Hematopoietic multipotent progenitor cell treated with erythropoietin and hydrocortisone succinate and interleukin-3 and kit ligand, for 8 days (in vitro differentiated cells): ENCODE measurements around the gene SYNPO.

Source experiments
- DNase-seq: peaks from one replicate; pipeline ENCODE4 v3.0.0-alpha.2; 2015

The SYNPO gene

DNA sequence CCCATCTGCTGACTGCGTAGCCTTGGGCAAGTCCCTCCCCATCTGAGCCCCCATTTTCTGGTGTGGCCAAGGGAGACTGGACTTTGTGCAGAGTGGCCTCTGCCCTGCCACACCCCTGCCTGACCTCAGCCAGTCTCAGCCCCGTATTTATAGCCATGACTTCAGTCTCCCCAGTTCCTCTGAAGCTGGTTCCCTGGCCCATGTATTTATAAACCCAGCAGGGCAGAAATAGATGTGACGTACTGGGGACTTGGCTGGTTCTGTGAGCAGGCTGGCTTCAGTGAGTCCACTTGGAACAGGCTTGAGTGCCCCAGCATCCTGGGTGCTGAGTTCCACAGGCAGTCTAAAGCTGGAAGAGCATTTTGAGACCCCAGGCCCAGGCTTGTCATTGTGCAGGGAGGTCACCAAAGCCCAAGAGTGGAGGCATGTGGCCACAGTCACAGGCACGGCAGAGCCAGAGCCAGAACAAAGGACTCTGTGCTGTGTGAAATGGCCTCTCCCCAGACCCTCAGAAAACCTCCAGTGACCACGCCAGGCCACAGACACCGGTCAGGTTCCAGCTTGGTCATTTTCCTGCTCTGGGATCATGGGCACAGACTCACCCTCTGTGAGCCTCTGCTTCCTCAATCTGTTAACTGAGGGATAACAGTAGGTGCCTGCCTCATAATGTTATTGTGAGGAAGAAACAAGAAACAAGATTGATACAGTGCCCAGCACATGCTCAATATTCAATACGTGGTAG, 30.4 kb upstream of the SYNPO start:
- DNase-seq: no peak

GRCh38 chr5:150611026-150611425, 29.4 kb upstream of the SYNPO start:
- DNase-seq: no peak

- no peak for DNase-seq
These were observed 28.1 kb upstream of the SYNPO start for GRCh38 chr5:150612405-150612804.

DNA sequence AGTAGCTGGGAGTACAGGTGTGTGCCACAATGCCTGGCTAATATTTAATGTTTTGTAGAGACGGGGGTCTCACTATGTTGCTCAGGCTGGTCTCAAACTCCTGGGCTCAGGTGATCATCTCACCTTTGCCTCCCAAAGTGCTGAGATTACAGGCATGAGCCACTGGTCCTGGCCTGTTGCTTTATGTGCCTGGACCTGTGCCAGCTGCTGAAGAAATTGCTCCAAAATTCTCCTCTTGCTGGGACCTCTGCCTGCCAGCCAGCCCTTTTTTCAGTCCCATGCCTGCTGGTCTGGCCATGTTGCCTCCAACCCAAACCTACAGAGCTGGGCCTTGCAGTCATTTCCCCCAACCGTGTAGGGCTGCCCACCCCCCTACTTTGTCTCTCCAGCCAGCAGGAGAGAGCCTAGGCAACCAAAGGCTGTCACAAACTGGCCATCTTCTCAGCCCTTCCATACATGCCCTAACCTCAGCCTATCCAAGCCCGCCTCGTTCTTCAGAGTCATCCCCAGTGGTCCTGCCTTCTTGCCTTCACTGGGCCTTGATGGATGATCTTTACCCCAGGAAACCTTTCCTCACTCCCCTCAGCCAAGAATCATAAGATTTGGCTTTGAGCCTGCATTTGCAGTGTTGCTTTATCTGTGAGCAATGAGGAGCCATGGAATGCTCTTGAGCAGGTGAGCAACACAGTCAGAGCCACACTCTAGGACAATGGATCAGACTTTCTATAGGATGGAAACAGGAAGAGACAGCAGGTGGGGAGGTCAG, 27.4 kb upstream of the SYNPO start:
- DNase-seq: no peak

DNA sequence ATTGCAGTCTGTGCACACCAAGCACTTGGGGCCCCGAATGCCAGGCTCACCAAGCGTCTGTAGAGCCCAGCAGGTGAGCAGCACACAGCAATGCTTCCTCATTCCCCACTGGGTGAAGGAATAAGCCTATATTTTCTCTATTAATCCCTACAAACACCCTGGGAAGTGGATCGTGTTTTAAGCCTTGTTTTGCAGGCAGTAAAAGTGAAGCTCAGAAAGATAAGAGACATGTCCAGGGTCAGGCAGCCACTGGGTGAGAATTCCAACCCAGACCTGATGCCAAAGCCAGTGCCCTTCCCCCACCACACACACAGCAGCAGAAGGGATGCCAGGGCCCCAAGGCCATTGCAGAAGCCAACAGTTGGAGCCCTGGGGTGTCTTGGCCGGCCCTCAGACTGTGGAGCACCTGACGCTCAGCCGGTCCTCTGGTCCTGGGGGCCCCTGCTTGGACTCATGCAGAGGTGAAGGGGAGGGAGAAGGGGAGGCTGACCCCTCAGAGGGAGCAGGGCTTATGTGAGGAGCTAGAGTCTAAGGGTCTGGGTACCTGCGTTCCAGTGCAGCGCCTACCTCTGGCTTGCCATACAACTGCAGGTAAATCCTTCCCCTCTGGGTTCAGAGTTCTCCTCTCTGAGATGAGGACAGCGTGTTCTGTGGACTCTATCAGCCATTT, 26.3 kb upstream of the SYNPO start:
- no peak for DNase-seq

GRCh38 chr5:150614661-150615060, 25.8 kb upstream of the SYNPO start:
- DNase-seq: no peak

GRCh38 chr5:150615141-150615699, 25.2 kb upstream of the SYNPO start:
- no peak for DNase-seq

- DNase-seq: peak; percentile 78
These were observed 24.4 kb upstream of the SYNPO start for GRCh38 chr5:150616024-150616470.

DNA sequence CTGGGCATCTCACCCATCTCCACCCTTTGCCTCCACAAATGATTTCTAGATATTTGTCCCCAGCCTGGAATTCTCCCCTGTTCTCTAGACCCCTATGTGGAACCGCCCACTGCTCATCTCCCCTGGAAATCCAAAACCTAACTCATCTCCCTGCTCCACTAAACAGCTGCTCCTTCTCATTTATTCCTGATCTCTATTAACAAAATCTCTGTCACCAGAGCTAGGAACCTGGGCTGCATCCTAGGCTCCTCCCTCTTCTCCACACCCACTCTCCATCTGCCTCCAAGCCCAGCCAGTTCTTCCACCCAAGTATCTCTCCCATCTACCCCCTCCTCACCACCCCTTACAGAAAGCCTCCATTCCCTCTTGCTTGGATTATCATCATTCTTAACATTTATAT, 24.0 kb upstream of the SYNPO start:
- DNase-seq: no peak

GRCh38 chr5:150618163-150618562, 22.3 kb upstream of the SYNPO start:
- no peak for DNase-seq

- no peak for DNase-seq
These were observed 21.7 kb upstream of the SYNPO start for GRCh38 chr5:150618588-150619281.

DNA sequence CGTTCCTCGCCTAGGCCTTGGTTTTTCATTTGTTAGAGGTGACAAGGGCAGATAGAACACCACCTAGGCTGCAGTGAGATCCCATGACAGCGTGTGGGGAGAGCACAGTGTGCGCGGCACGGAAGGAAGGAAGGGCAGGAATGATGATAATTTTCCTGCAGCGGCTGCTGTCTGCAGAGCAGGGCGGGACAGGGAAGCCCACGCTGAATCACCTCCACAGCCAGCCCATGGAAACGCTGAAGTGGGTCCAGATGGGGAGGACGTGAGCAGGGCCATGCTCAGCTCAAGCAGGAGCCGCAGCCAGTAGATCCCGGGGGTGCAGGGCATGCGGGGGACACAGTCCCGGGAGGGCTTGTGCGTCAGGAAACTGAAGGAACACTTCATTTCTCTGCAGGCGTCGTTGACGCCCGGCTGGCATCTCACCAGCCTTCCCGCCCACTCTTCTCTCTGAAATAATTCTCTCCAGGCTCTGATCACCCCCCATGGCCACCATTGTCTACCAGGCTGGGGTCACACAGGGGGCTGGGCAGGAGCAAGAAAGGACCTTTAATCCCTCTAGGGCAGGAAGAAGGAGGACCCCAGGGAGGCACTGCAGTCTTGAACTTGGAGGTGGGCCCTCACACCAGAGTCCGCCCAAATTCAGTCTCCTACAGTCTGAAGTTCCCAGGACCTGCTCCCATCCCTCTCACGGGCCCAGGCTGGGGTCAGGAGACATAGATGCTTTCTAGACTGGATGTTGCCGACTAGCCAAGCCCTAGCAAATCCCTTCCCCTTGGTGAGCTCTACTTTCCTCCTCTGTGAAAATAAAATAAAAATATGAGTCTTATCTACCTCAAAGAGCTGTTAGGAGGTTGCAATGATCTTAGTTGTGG, 20.9 kb upstream of the SYNPO start:
- DNase-seq: no peak

DNA sequence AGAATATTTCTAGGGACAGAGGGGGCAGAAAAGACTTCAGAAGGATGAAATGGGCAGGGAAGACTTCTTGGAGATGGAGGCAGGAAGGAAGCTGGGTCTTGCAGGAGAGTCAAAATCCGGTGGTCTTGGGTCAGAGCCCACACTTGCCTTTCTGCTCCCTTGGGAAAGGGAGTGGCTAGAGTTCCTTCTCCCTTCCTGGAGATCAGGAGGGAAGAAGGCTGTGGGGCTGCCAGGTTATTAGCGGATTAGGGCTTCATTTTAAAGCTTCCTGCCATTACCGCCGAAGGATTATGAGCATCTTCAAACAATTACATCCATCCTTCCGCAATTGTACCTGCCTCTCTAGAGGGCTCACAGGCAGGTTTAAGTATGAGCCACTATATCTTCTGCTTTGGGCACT, 19.2 kb upstream of the SYNPO start:
- no peak for DNase-seq

- DNase-seq: no peak
These were observed 18.3 kb upstream of the SYNPO start for GRCh38 chr5:150622157-150622556.

GRCh38 chr5:150623152-150623877, 17.1 kb upstream of the SYNPO start:
- no peak for DNase-seq

DNA sequence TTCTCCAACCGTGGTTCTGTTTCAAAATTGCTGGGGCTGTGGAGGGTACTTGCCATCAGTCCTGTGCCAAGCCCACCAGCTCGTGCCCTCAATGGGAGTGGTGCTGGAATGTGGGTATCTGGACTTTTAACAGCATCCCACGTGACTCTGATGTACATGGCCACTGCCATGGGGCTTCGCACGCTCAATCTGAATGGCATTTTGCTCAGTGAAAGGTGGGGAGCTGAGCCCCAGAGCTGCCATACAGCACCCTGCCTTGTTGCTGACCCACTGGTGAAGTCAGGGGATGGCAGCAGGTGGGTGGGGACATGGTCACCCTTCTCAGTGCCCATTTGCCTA, 16.6 kb upstream of the SYNPO start:
- no peak for DNase-seq

DNA sequence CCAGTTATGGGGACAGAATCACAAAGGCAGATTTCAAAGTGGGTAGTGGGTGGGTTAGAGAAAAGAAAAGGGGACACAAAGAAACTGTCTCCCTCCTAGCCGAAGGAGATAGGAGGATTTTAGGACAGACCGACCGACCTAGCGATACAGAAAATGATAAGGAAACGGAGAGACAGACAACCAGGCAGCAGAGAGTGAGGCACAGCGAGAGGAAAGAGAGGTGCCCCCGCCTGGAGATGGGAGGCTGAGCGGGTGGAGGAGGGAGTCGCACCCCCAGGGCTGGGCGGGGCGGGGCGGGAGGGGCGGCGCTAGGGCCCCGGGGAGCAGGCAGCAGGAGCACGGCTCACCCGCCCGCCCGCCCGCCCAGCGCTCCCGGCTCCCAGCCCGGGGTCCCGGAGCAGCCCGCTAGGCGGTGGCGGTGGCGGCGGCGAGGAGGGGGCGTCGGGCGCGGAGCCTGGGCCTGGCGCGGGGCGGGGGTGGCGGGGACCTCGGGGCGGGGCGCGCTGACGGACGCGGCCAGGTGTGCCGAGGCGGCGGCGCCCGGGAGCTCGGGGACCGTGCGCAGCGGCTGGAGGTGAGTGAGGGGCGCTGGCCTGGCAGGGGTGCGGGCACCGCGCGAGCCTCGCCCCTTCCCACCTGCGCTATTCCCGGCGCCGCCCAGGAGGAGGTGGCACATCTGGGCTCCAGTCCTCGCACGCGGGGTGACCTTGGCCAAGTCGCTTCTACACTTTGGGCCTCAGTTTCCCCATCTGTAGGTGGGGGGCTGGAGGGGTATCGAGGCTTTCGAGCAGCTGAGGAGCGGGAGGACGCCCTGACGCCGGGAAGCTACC, 15.9 kb upstream of the SYNPO start:
- no peak for DNase-seq

- no peak for DNase-seq
These were observed 15.3 kb upstream of the SYNPO start for GRCh38 chr5:150625164-150625535.

- no peak for DNase-seq
These were observed 14.4 kb upstream of the SYNPO start for GRCh38 chr5:150625831-150626746.
